ENCODE data around the gene IZUMO3. TPM values are rescaled to one million over a fixed set of nuclear protein-coding genes. Genes with fewer than 3 reads are reported as not detected.

Gene IZUMO3
- total RNA-seq, 2 donors from 2014 or later: not detected

GRCh38 chr9:24497671-24498070, 48.0 kb downstream of the IZUMO3 start:
- no peak for DNase-seq
- peaks cover 5% of the 10 kb centered on the region for H3K4me1 Mint-ChIP-seq
- Histone ChIP-seq H3K27ac (ENCODE audit: low read depth, low read length) (no peak overlapping the region), H3K4me1 (ENCODE audit: control insufficient read depth, insufficient read depth, low read length) (no peaks in the 10 kb centered on the region), H3K36me3 (ENCODE audit: control insufficient read depth, insufficient read depth, low read length) (no peaks in the 10 kb centered on the region), H3K9ac (ENCODE audit: extremely low read depth, low read length, poor library complexity, severe bottlenecking) (no peak overlapping the region), H3K27me3 (ENCODE audit: control insufficient read depth, insufficient read depth, low read length, poor library complexity, severe bottlenecking) (no peaks in the 10 kb centered on the region), H3K4me3 (ENCODE audit: low read length) (no peak overlapping the region), H3K9me3 (ENCODE audit: control insufficient read depth, low read length) (no peaks in the 10 kb centered on the region)
- no peaks in the 10 kb centered on the region for H3K36me3 Mint-ChIP-seq (ENCODE audit: low read depth)
- H3K9me3 Mint-ChIP-seq: no peaks in the 10 kb centered on the region
- WGBS, 2 experiments (ENCODE audit: insufficient coverage in 1 of 2, insufficient read length in 1 of 2): 14 to 61% methylated on average over 1 to 2 of the region's 4 CpGs
- H3K27me3 Mint-ChIP-seq (ENCODE audit: insufficient read depth): no peaks in the 10 kb centered on the region
- TF ChIP-seq CTCF (conservative IDR thresholded peaks at IDR 0.05): no peak
- no peak overlapping the region for H3K27ac Mint-ChIP-seq
- no peak overlapping the region for H3K4me3 Mint-ChIP-seq

All from endodermal cell (in vitro differentiated cells).